ENCODE results near the gene CRADD. TPM values are rescaled to one million over a fixed set of nuclear protein-coding genes. Genes with fewer than 3 reads are reported as not detected.

CRADD gene
- 15.6 and 16.4 TPM in 2 replicates for total RNA-seq

DNA sequence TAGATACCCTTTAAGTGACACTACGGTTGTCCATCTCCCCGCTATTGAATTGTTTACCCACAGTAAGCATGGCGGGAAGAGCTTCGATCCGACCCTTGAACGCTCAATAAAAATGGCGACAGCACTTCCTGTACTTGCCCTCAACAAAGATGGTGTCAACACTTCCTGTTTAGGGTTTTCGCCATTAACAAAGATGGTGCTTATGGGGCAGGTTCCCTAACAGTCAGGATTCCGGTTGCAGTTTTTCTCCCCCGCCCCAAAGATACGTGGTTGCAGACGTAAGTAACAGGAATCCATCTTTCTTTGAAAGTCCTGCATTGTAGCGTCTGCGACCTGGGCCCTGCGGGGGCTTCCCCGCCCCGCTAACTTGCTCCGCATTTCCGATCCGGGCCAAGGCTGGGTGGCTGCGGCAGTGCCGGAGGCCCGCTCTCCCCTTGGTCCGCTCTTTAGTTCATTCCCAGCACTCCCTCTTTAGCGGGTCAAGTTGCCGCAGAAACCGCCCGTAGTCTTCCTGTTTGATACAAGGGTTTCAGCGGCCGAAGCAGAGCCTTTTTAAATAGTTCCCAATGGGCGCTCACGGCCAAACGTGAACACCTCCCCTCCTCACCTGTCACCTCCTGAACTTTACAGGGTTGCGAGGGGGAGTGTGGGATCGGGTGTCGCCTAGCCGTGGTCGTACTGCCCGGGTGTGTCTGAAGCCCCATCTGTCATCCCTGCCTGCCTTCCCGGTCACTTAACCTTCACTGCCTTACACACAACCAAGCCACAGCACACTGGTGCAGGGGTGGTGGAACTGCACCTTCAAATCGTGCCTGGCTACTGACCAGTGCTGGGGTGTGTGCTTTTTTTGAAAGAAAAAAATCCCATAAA, at the start of gene CRADD:
TSS of gene CRADD (plus strand) at position 181 of the 870 bp plus-strand sequence.

Other genes with a start within 250 kb of the CRADD start
- gene UBE2N, start 235.4 kb upstream of the CRADD start, total RNA-seq: 52.7 and 117 TPM in 2 replicates
- 35.6 and 55.9 TPM in 2 replicates for gene MRPL42, start 209.9 kb upstream of the CRADD start, total RNA-seq
- gene SOCS2, start 104.7 kb upstream of the CRADD start, total RNA-seq: 7.5 and 25.7 TPM in 2 replicates

Data from mesangial cell (primary cell).